LNCaP clone FGC (cell line): ENCODE results near the gene ZNF789.

Experiments used
- DNase-seq: peaks from one replicate; pipeline ENCODE4 v3.0.0-alpha.2; 2011; ENCODE audit warnings: low read depth
- H3K4me3 ChIP-seq: 2 replicates; pipeline ENCODE4 v1.5.1; 2011; ENCODE audit warnings: mild to moderate bottlenecking, low read depth, low read length, control low read depth
- CTCF ChIP-seq: IDR thresholded peaks from 2 replicates; pipeline ENCODE4 v1.5.1; 2012; ENCODE audit warnings: mild to moderate bottlenecking; ENCODE audit not compliant: control insufficient read depth, insufficient read depth; ENCODE audit errors: extremely low read depth

The ZNF789 gene

GRCh38 chr7:99476107-99476506 lies 3.4 kb downstream of the ZNF789 start:
- no peak for TF ChIP-seq CTCF
- H3K4me3 ChIP-seq, result no peak overlapping the region

GRCh38 chr7:99478464-99479440 lies 6.1 kb downstream of the ZNF789 start:
- TF ChIP-seq CTCF, result no peak
- DNase-seq, result no peak
- H3K4me3 ChIP-seq, result no peak overlapping the region

More at GRCh38 chr7:99476107-99476506, 3.4 kb downstream of the ZNF789 start:
- no peak for DNase-seq

- H3K4me3 ChIP-seq, result no peak overlapping the region
- no peak for TF ChIP-seq CTCF
- DNase-seq, result no peak
Measured at GRCh38 chr7:99485094-99485493, 12.4 kb downstream of the ZNF789 start.

GRCh38 chr7:99489235-99489634 lies 16.5 kb downstream of the ZNF789 start:
- DNase-seq, result no peak
- no peak for TF ChIP-seq CTCF
- no peak overlapping the region for H3K4me3 ChIP-seq

GRCh38 chr7:99490878-99491277 lies 18.2 kb downstream of the ZNF789 start:
- TF ChIP-seq CTCF, result no peak
- no peak for DNase-seq
- H3K4me3 ChIP-seq, result no peak overlapping the region

GRCh38 chr7:99493823-99494222 lies 21.1 kb downstream of the ZNF789 start:
- DNase-seq, result no peak

More at GRCh38 chr7:99493823-99494222, 21.1 kb downstream of the ZNF789 start:
- H3K4me3 ChIP-seq, result no peak overlapping the region
- no peak for TF ChIP-seq CTCF
